Measurements from ENCODE around the gene BTBD17. TPM values are rescaled to one million over a fixed set of nuclear protein-coding genes. Genes with fewer than 3 reads are reported as not detected.

The BTBD17 gene
- total RNA-seq, 2 donors from 2014 or later: 0.18 TPM; not detected in 1

DNA sequence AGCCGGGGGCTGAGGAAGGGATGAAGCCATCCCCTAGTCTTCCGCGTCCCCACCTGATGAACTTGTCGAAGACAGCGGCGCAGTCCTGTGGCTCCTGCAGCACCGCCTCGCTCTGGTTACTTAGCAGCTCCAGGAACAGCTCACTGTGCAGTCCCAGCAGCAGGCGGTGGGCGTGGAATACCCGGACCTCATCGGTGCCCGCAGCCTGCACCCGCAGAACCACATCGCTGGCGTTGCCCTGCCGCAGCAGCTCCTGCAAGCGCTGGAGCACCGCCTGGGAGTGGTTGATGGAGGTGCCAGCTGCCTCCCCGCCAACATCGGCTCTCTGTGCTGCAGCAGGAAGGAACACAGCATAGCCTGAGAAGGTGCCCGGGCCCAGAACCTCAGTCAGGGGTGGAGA is 1.8 kb downstream of the BTBD17 start:
- TF ChIP-seq, protein P1, sequence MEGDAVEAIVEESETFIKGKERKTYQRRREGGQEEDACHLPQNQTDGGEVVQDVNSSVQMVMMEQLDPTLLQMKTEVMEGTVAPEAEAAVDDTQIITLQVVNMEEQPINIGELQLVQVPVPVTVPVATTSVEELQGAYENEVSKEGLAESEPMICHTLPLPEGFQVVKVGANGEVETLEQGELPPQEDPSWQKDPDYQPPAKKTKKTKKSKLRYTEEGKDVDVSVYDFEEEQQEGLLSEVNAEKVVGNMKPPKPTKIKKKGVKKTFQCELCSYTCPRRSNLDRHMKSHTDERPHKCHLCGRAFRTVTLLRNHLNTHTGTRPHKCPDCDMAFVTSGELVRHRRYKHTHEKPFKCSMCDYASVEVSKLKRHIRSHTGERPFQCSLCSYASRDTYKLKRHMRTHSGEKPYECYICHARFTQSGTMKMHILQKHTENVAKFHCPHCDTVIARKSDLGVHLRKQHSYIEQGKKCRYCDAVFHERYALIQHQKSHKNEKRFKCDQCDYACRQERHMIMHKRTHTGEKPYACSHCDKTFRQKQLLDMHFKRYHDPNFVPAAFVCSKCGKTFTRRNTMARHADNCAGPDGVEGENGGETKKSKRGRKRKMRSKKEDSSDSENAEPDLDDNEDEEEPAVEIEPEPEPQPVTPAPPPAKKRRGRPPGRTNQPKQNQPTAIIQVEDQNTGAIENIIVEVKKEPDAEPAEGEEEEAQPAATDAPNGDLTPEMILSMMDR (conservative IDR thresholded peaks at IDR 0.05): no peak
- H3K27ac Mint-ChIP-seq: no peak overlapping the region
- no peaks in the 10 kb centered on the region for H3K36me3 Mint-ChIP-seq (ENCODE audit: low read depth)
- H3K9ac ChIP-seq (ENCODE audit: extremely low read depth, low read length, poor library complexity, severe bottlenecking): no peak overlapping the region
- H3K4me1 ChIP-seq (ENCODE audit: control insufficient read depth, insufficient read depth, low read length): no peaks in the 10 kb centered on the region
- H3K4me3 Mint-ChIP-seq: no peak overlapping the region
- H3K9me3 ChIP-seq (ENCODE audit: control insufficient read depth, low read length): no peaks in the 10 kb centered on the region
- no peak overlapping the region for H3K4me3 ChIP-seq (ENCODE audit: low read length)
- peaks cover 2% of the 10 kb centered on the region for H3K4me1 Mint-ChIP-seq
- peaks cover 61% of the 10 kb centered on the region for H3K27me3 Mint-ChIP-seq (ENCODE audit: insufficient read depth)
- H3K9me3 Mint-ChIP-seq: no peaks in the 10 kb centered on the region
- H3K27ac ChIP-seq (ENCODE audit: low read depth, low read length): no peak overlapping the region
- no peaks in the 10 kb centered on the region for H3K36me3 ChIP-seq (ENCODE audit: control insufficient read depth, insufficient read depth, low read length)
- 96 to 97% methylated on average over 11 to 22 of the region's 22 CpGs for WGBS, 2 experiments (ENCODE audit: insufficient coverage in 1 of 2, insufficient read length in 1 of 2)
- H3K27me3 ChIP-seq (ENCODE audit: control insufficient read depth, insufficient read depth, low read length, poor library complexity, severe bottlenecking): peaks cover 47% of the 10 kb centered on the region
- no peak for DNase-seq

DNA sequence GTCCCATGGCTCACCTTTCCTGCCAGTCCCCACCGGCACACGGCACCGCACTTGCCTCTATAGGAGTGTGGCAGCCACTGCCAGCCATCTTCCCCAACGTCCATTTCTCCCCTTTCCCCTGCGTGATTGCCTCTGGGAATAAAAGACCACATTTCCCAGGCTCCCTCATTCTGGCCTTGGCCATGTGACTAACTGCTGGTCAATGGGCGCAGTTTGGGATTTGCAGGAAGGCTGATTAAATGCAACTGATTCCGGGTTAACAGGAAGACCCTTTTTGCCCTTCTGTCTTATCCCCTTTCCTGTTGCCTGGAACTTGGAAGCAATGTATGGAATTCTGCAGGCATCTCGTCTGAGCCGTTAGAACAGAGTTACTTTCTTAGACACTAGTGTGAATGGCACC is 3.0 kb downstream of the BTBD17 start:
- Mint-ChIP-seq H3K4me1 (peaks cover 2% of the 10 kb centered on the region), H3K36me3 (ENCODE audit: low read depth) (no peaks in the 10 kb centered on the region), H3K27me3 (ENCODE audit: insufficient read depth) (peaks cover 73% of the 10 kb centered on the region), H3K27ac (no peak overlapping the region), H3K4me3 (no peak overlapping the region), H3K9me3 (no peaks in the 10 kb centered on the region)
- Histone ChIP-seq H3K9ac (ENCODE audit: extremely low read depth, low read length, poor library complexity, severe bottlenecking) (no peak overlapping the region), H3K27ac (ENCODE audit: low read depth, low read length) (no peak overlapping the region), H3K4me1 (ENCODE audit: control insufficient read depth, insufficient read depth, low read length) (no peaks in the 10 kb centered on the region), H3K36me3 (ENCODE audit: control insufficient read depth, insufficient read depth, low read length) (no peaks in the 10 kb centered on the region), H3K27me3 (ENCODE audit: control insufficient read depth, insufficient read depth, low read length, poor library complexity, severe bottlenecking) (peaks cover 59% of the 10 kb centered on the region), H3K4me3 (ENCODE audit: low read length) (no peak overlapping the region), H3K9me3 (ENCODE audit: control insufficient read depth, low read length) (no peaks in the 10 kb centered on the region)
- no peak for DNase-seq
- TF ChIP-seq, protein P1 (conservative IDR thresholded peaks at IDR 0.05): no peak
- 87 to 93% methylated on average over 8 to 9 of the region's 9 CpGs for WGBS, 2 experiments (ENCODE audit: insufficient coverage in 1 of 2, insufficient read length in 1 of 2)

DNA sequence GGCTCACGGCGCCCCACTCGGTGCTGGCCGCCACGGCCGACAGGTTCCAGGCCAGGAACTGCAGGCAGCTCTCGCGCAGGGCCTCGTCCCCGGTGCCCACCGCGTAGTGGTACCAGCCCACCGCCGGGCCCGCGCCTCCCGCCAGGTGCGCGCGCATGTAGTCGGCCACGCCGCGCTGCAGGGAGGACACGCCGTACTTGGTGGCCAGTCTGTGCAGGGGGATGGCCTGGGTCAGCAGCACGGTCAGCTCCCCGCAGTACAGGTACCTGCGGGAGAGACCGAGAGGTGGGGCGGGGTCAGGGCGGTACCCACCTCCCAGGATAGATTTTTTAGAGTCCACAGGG is 4.2 kb downstream of the BTBD17 start:
- 50 to 58% methylated on average over 31 to 32 of the region's 32 CpGs for WGBS, 2 experiments (ENCODE audit: insufficient coverage in 1 of 2, insufficient read length in 1 of 2)
- H3K36me3 Mint-ChIP-seq (ENCODE audit: low read depth): no peaks in the 10 kb centered on the region
- TF ChIP-seq, protein P1 (conservative IDR thresholded peaks at IDR 0.05): no peak
- H3K4me1 Mint-ChIP-seq: peaks cover 2% of the 10 kb centered on the region
- H3K9ac ChIP-seq (ENCODE audit: extremely low read depth, low read length, poor library complexity, severe bottlenecking): no peak overlapping the region
- H3K27ac ChIP-seq (ENCODE audit: low read depth, low read length): no peak overlapping the region
- H3K27me3 Mint-ChIP-seq (ENCODE audit: insufficient read depth): peaks cover 74% of the 10 kb centered on the region
- H3K27ac Mint-ChIP-seq: no peak overlapping the region
- peak overlapping the region; percentile 47 for H3K4me3 Mint-ChIP-seq
- H3K27me3 ChIP-seq (ENCODE audit: control insufficient read depth, insufficient read depth, low read length, poor library complexity, severe bottlenecking): peaks cover 65% of the 10 kb centered on the region
- H3K4me1 ChIP-seq (ENCODE audit: control insufficient read depth, insufficient read depth, low read length): no peaks in the 10 kb centered on the region
- peak overlapping the region; percentile 40 for H3K4me3 ChIP-seq (ENCODE audit: low read length)
- no peaks in the 10 kb centered on the region for H3K9me3 Mint-ChIP-seq
- H3K9me3 ChIP-seq (ENCODE audit: control insufficient read depth, low read length): no peaks in the 10 kb centered on the region
- no peak for DNase-seq
- H3K36me3 ChIP-seq (ENCODE audit: control insufficient read depth, insufficient read depth, low read length): no peaks in the 10 kb centered on the region

Measured in endodermal cell (in vitro differentiated cells).